Activated CD4-positive, alpha-beta T cell treated with anti-CD3 and anti-CD28 coated beads for 36 hours (primary cell): ENCODE data around the gene VAV2. TPM values are rescaled to one million over a fixed set of nuclear protein-coding genes. Genes with fewer than 3 reads are reported as not detected.

Experiments used
- ATAC-seq: fragments of 200-7000 bp; cut with Tn5 transposase; one replicate; pipeline ENCODE4 v1.10.0; 2021; ENCODE audit warnings: mild to moderate bottlenecking, moderate library complexity
- CTCF ChIA-PET: fragments of 350-600 bp; sonication (Branson Sonifier 250); formaldehyde crosslinking; loops from one replicate; lab custom pipeline; 2021; ENCODE audit warnings: antibody characterized with exemption; lab: Charles Lee
- POLR2A ChIA-PET: fragments of 350-600 bp; sonication (Branson Sonifier 250); formaldehyde crosslinking; loops from one replicate; lab custom pipeline; 2021; ENCODE audit warnings: antibody characterized with exemption, inconsistent platforms; lab: Charles Lee
- DNase-seq: peaks from one replicate; pipeline ENCODE4 v3.0.0-alpha.2; 2020
- H3K27ac Mint-ChIP-seq: one replicate; pipeline ENCODE4 v1.8.0; 2021; ENCODE audit warnings: mixed read lengths
- H3K27me3 Mint-ChIP-seq: one replicate; pipeline ENCODE4 v1.8.0; 2021; ENCODE audit warnings: mixed read lengths
- H3K36me3 Mint-ChIP-seq: one replicate; pipeline ENCODE4 v1.8.0; 2021; ENCODE audit warnings: low read depth, mixed read lengths
- H3K4me1 Mint-ChIP-seq: one replicate; pipeline ENCODE4 v1.8.0; 2021; ENCODE audit warnings: mixed read lengths
- H3K4me3 Mint-ChIP-seq: one replicate; pipeline ENCODE4 v1.8.0; 2021; ENCODE audit warnings: mild to moderate bottlenecking, moderate library complexity, mixed read lengths
- H3K9me3 Mint-ChIP-seq: one replicate; pipeline ENCODE4 v1.8.0; 2021; ENCODE audit warnings: low read depth, mixed read lengths
- intact Hi-C, 2 experiments: fragments of 100-400 bp; cut with DNase I in 1 of 2; cut with micrococcal nuclease in 1 of 2; formaldehyde crosslinking; loops; one replicate each; pipeline versions ENCODE4 v1.14.2 to v1.15.1; 2022 to 2024; cut with DNase I, micrococcal nuclease
- total RNA-seq, 2 experiments: library from RNA; stranded (reverse); gene quantifications; one replicate each; pipeline ENCODE4 v1.2.3, GENCODE V29; 2021

The VAV2 gene
- total RNA-seq, 2 experiments from 2014 or later = 5.1 to 6.5 TPM

DNA sequence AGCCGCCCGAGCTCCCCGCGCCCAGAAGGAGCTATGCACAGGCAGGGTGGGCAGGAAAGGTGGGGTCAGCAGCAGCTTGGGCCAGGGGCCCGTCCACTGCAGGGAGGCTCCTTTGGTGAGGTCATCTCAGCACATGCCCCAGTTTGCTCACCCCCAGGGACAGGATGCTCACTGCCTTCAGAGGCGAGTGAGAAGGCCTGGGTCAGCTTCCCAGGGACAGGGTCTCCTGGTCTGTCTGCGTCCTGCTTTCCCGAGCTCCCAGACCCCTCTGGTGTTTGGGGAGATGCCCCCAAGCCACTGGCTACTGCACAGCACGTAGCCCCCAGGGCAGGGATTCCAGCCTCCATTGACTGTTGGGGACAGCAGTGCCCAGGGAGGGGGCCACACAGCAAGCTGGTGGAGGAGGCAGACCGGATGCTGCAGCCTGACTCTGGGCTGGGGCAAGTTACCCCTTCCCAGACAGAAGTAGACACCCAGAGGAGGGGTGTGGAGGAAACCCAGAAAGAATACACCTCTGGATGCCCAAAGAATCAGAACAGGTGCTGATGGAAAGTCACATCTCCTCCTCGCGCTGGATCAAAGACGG, 253.4 kb downstream of the VAV2 start:
- POLR2A ChIA-PET = no interaction called here
- peak overlapping the region; percentile 40 for H3K4me3 Mint-ChIP-seq
- no peak overlapping the region for H3K27ac Mint-ChIP-seq

GRCh38 chr9:133737774-133738639, 254.1 kb downstream of the VAV2 start, which contains the start of gene SARDH:
Gene SARDH (minus strand): TSS chr9:133738352. CDS start chr9:133734173, 4,179 bp downstream.
- ChIA-PET POLR2A (no interaction called here), CTCF (interaction anchor here (0.5 to 1.6 kb wide), 4 partner anchors 12 to 558 kb away, joined by 3 read pairs; no protein-coding TSS in a partner anchor)
- DNase-seq (peak; percentile 71), ATAC-seq (peak; percentile 80)
- no peaks in the 10 kb centered on the region for H3K36me3 Mint-ChIP-seq
- H3K4me1 Mint-ChIP-seq = peaks cover 10% of the 10 kb centered on the region
- intact Hi-C loops = no loop called here
- H3K27ac Mint-ChIP-seq = no peak within 1 kb of the TSS
- peak within 1 kb of the TSS; percentile 40 for H3K4me3 Mint-ChIP-seq
- no peaks in the 10 kb centered on the region for H3K9me3 Mint-ChIP-seq
- no peaks in the 10 kb centered on the region for H3K27me3 Mint-ChIP-seq

More for the DNA sequence above, 253.4 kb downstream of the VAV2 start:
- H3K9me3 Mint-ChIP-seq = no peaks in the 10 kb centered on the region
- DNase-seq (no peak), ATAC-seq (peak; percentile 9)
- H3K4me1 Mint-ChIP-seq = peaks cover 10% of the 10 kb centered on the region
- CTCF ChIA-PET = interaction anchor here (0.6 to 1.6 kb wide), 4 partner anchors 12 to 559 kb away, joined by 3 read pairs; no protein-coding TSS in a partner anchor
- no peaks in the 10 kb centered on the region for H3K27me3 Mint-ChIP-seq
- intact Hi-C loops = no loop called here
- no peaks in the 10 kb centered on the region for H3K36me3 Mint-ChIP-seq

- ChIA-PET CTCF (interaction anchor here (0.6 to 1.6 kb wide), 2 partner anchors 11 to 336 kb away, joined by 3 read pairs; no protein-coding TSS in a partner anchor), POLR2A (no interaction called here)
- intact Hi-C loops = no loop called here
- Mint-ChIP-seq H3K9me3 (no peaks in the 10 kb centered on the region), H3K36me3 (no peaks in the 10 kb centered on the region), H3K4me3 (peak overlapping the region; percentile 40), H3K27me3 (no peaks in the 10 kb centered on the region), H3K27ac (no peak overlapping the region), H3K4me1 (peaks cover 10% of the 10 kb centered on the region)
- DNase-seq (no peak), ATAC-seq (no peak)
Observed at GRCh38 chr9:133737071-133737773, 254.9 kb downstream of the VAV2 start.

DNA sequence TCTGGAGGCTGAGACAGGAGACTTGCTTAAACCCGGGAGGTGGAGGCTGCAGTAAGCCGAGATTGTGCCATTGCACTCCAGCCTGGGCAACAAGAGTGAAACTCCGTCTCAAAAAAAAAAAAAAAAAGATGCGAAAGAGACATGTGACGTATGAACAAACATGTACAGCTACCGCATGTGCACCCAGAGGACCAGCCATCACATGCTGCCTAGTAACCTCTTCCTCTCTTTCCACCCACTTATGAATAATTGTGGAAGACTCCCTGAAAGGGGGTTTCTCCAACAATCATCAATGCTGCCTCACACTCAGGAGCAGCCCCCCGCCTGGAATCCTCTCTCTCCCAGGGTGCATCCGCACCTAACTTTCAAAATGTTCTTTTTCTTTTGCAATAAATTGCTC, 256.2 kb downstream of the VAV2 start:
- DNase-seq (no peak), ATAC-seq (no peak)
- H3K27ac Mint-ChIP-seq = no peak overlapping the region
- POLR2A ChIA-PET = no interaction called here
- no peaks in the 10 kb centered on the region for H3K36me3 Mint-ChIP-seq
- intact Hi-C loops = no loop called here
- no peak overlapping the region for H3K4me3 Mint-ChIP-seq
- H3K9me3 Mint-ChIP-seq = no peaks in the 10 kb centered on the region
- no peaks in the 10 kb centered on the region for H3K27me3 Mint-ChIP-seq
- H3K4me1 Mint-ChIP-seq = peaks cover 10% of the 10 kb centered on the region
- CTCF ChIA-PET = interaction anchor here (0.6 to 1.0 kb wide), 3 partner anchors 9 to 286 kb away, joined by 3 read pairs; no protein-coding TSS in a partner anchor

DNA sequence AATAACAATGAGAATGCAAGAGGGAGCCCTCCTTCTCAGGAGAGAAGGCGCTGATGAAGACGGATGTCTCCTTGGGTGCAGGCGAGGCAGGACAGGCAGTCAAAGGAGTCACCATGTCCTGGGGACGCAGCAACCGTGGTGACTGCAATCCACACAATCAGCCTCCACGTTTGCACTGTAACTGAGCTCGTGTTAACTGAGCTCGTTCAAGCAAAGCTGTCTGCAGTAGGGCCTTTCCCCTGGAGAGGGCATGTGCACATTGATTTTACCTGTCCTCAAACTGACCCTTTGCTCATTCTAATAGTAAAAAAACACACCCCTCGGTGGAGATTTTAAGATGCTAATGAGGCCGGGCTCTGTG, 256.7 kb downstream of the VAV2 start:
- Mint-ChIP-seq H3K4me3 (no peak overlapping the region), H3K9me3 (no peaks in the 10 kb centered on the region), H3K27me3 (no peaks in the 10 kb centered on the region), H3K27ac (no peak overlapping the region), H3K4me1 (peaks cover 10% of the 10 kb centered on the region), H3K36me3 (no peaks in the 10 kb centered on the region)
- CTCF ChIA-PET = interaction anchor here (0.6 kb wide), 1 partner anchor 286 kb away, joined by 3 read pairs; no protein-coding TSS in a partner anchor
- POLR2A ChIA-PET = no interaction called here
- ATAC-seq = no peak
- intact Hi-C loops = no loop called here
- no peak for DNase-seq

GRCh38 chr9:133734590-133735414, 257.3 kb downstream of the VAV2 start:
- H3K4me3 Mint-ChIP-seq = no peak overlapping the region
- no peak for DNase-seq
- ATAC-seq = no peak
- intact Hi-C loops = no loop called here
- CTCF ChIA-PET = interaction anchor here (1.6 kb wide), 1 partner anchor 8 kb away, joined by 10 read pairs; no protein-coding TSS in a partner anchor
- no peaks in the 10 kb centered on the region for H3K9me3 Mint-ChIP-seq
- H3K27ac Mint-ChIP-seq = no peak overlapping the region
- no peaks in the 10 kb centered on the region for H3K36me3 Mint-ChIP-seq
- POLR2A ChIA-PET = no interaction called here
- peaks cover 10% of the 10 kb centered on the region for H3K4me1 Mint-ChIP-seq
- no peaks in the 10 kb centered on the region for H3K27me3 Mint-ChIP-seq

DNA sequence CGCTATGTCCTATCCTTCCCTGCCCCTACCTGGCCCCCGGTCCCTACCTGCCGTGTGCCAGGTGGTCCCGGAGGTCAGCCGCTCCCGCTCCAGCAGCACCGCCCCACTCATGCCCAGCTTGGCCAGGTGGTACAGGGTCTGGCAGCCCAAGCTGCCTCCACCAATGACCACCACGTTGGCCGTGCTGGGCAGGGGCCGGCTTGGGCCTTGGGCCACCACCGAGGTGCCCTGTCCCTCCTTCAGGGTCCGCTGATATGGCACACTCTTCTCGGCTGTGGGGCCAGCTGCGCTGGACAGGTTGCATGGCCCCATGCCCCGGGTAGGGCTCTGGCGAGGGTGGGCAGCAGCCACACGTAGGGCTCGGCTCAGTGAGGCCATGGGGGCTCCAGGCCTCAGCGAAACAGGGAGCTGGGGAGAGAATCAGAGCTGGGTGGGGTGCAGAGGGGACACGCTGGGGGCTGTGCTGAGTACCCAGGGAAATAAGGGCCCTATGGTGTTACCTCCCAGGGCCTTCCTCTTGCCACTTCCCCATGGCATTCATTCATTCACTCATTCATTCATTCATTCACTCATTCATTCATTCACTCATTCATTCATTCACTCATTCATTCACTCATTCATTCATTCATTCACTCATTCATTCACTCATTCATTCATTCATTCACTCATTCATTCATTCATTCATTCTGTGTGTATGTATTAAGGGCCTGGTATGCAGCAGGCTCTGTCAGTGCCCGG, 258.2 kb downstream of the VAV2 start:
- no peak for DNase-seq
- no peak for ATAC-seq
- Mint-ChIP-seq H3K4me3 (no peak overlapping the region), H3K27ac (no peak overlapping the region), H3K4me1 (peaks cover 8% of the 10 kb centered on the region), H3K9me3 (no peaks in the 10 kb centered on the region), H3K36me3 (no peaks in the 10 kb centered on the region), H3K27me3 (no peaks in the 10 kb centered on the region)
- CTCF ChIA-PET = interaction anchor here (0.6 to 1.6 kb wide), 2 partner anchors 9 to 564 kb away, joined by 3 to 10 read pairs; no protein-coding TSS in a partner anchor
- intact Hi-C loops = no loop called here
- POLR2A ChIA-PET = no interaction called here

DNA sequence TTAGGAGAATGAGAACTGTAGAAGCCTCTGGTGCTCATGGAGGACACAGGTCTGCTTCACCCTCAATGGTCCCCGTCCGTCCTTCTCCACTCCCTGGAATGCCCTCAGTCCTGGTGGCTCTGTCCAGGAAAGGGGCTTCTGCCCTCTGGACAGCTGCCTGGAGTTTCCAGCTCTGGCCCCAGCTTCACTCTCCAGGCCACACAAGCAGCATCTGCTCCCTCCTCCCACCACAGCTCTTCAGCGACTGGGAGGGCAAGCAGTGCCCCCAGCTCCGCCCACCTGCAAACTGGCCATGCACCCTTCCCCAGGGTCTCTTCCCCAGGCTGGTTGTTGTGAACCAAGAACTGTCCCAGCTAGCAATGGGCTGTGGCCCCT, 258.7 kb downstream of the VAV2 start:
- ChIA-PET CTCF (interaction anchor here (0.5 to 1.6 kb wide), 3 partner anchors 9 to 564 kb away, joined by 3 to 10 read pairs (median 3); no protein-coding TSS in a partner anchor), POLR2A (no interaction called here)
- no peaks in the 10 kb centered on the region for H3K27me3 Mint-ChIP-seq
- H3K4me3 Mint-ChIP-seq = no peak overlapping the region
- intact Hi-C loops = no loop called here
- DNase-seq (no peak), ATAC-seq (no peak)
- H3K4me1 Mint-ChIP-seq = peaks cover 5% of the 10 kb centered on the region
- no peaks in the 10 kb centered on the region for H3K9me3 Mint-ChIP-seq
- H3K36me3 Mint-ChIP-seq = no peaks in the 10 kb centered on the region
- H3K27ac Mint-ChIP-seq = no peak overlapping the region

DNA sequence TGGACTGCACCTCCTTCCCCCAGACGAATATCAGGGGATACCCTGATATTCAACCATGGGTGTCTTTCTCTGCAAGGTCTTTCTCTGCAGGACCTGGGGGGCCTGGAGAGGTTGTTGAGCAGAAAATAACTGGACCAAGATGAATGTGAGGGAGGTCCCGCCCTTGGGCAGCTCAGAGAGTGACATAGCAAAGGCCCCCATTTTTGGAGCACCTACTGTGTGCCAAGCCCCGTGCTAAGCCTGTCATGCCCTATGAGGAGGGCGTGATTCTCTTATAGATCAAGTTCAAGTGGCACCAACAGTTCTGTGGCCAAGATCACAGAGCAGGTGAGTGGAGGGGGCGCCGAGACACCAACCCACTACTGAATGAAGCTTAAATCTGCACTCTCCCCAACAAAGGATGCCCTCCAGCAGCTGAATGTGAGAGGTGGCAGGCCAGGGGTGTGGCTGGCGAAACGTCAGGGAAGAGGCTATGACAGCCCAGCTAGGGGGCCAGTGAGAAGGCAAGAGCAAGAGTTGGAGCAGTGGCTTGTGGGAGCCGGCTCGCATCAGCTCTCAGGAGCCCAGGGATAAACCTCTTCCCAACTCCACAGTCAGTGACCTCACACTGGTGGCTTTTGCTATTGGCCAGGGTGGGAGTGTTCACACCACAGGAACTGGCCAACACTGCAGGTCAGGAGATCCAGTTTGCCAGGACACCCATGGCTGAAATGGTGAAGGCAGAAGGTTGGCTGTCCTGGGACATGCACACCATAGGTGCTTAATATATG, 259.3 kb downstream of the VAV2 start:
- no peak for DNase-seq
- no peak overlapping the region for H3K4me3 Mint-ChIP-seq
- ATAC-seq = no peak
- no peak overlapping the region for H3K27ac Mint-ChIP-seq
- intact Hi-C loops = no loop called here
- H3K9me3 Mint-ChIP-seq = no peaks in the 10 kb centered on the region
- peaks cover 2% of the 10 kb centered on the region for H3K4me1 Mint-ChIP-seq
- ChIA-PET POLR2A (no interaction called here), CTCF (interaction anchor here (0.5 to 1.7 kb wide), 3 partner anchors 10 to 40 kb away, joined by 3 to 10 read pairs (median 6); no protein-coding TSS in a partner anchor)
- H3K27me3 Mint-ChIP-seq = no peaks in the 10 kb centered on the region
- H3K36me3 Mint-ChIP-seq = no peaks in the 10 kb centered on the region
